SK-N-SH treated with all-trans-retinoic acid at 6 μM for 48 hours (cell line): Measurements from ENCODE around the gene C11orf52.

ENCODE experiments used
- TOX ChIP-seq: fragments of 250-450 bp; sonication (Bioruptor Pico); IDR thresholded peaks from 2 replicates; pipeline ENCODE4 v1.8.0; 2021; ENCODE audit warnings: mild to moderate bottlenecking, moderate library complexity, borderline replicate concordance
- ZFP30 ChIP-seq: fragments of 450-650 bp; formaldehyde crosslinking; IDR thresholded peaks from 2 replicates; pipeline ENCODE4 v1.5.0; 2022; ENCODE audit warnings: mild to moderate bottlenecking, moderate library complexity
- ZNF8 ChIP-seq: fragments of 450-650 bp; formaldehyde crosslinking; IDR thresholded peaks from 2 replicates; pipeline ENCODE4 v1.5.0; 2020; ENCODE audit warnings: mild to moderate bottlenecking, moderate library complexity
- TF ChIP-seq, protein P1 (sequence below): fragments of 250-450 bp; sonication (Bioruptor Pico); IDR thresholded peaks from 2 replicates; pipeline ENCODE4 v1.5.1; 2020; ENCODE audit warnings: low read depth, mild to moderate bottlenecking, moderate library complexity

GRCh38 chr11:111870522-111870885, 48.2 kb upstream of the C11orf52 start:
- TF ChIP-seq, protein P1, sequence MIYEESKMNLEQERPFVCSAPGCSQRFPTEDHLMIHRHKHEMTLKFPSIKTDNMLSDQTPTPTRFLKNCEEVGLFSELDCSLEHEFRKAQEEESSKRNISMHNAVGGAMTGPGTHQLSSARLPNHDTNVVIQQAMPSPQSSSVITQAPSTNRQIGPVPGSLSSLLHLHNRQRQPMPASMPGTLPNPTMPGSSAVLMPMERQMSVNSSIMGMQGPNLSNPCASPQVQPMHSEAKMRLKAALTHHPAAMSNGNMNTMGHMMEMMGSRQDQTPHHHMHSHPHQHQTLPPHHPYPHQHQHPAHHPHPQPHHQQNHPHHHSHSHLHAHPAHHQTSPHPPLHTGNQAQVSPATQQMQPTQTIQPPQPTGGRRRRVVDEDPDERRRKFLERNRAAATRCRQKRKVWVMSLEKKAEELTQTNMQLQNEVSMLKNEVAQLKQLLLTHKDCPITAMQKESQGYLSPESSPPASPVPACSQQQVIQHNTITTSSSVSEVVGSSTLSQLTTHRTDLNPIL, result no peak
- TF ChIP-seq ZNF8 (CRISPR knock-in tag) (no peak), ZFP30 (CRISPR knock-in tag) (no peak), TOX (no peak)
